ENCODE data around the gene GPR63. TPM values are rescaled to one million over a fixed set of nuclear protein-coding genes. Genes with fewer than 3 reads are reported as not detected.

The GPR63 gene
- total RNA-seq, 1 experiment from 2014 or later: 5.9 TPM

- no peak overlapping the region for H4K5ac ChIP-seq (ENCODE audit: insufficient read length, low read depth, low read length)
- no peak overlapping the region for H3K56ac ChIP-seq (ENCODE audit: insufficient read length, low read depth, low read length)
- H2AK5ac ChIP-seq (ENCODE audit: insufficient read length, low read length): no peak overlapping the region
- no CpG with 5 or more reads among the region's 3 CpGs for WGBS (ENCODE audit: extremely low coverage, insufficient read length, low lambda C conversion rate)
- H3T11ph ChIP-seq (ENCODE audit: low read length): no peak overlapping the region
- H3K14ac ChIP-seq (ENCODE audit: insufficient read depth, low read length): no peak overlapping the region
- H3K79me2 ChIP-seq (ENCODE audit: insufficient read depth, low read length): no peaks in the 10 kb centered on the region
- H2BK120ac ChIP-seq (ENCODE audit: low read depth, low read length, poor library complexity, severe bottlenecking): no peak overlapping the region
- H2BK20ac ChIP-seq (ENCODE audit: low read depth, low read length, poor library complexity, severe bottlenecking): no peak overlapping the region
- Mint-ChIP-seq H3K27ac (no peak overlapping the region), H3K9me3 (peaks cover 7 to 15% of the 10 kb centered on the region in 2 experiments), H3K27me3 (ENCODE audit: low read depth) (no peaks in the 10 kb centered on the region), H3K4me1 (peaks cover 2 to 3% of the 10 kb centered on the region in 2 experiments; a peak in 1 of 4 replicates), H3K4me3 (no peak overlapping the region), H3K36me3 (ENCODE audit: insufficient read depth in 1 of 3, low read depth in 3 of 3) (peaks cover 3 to 11% (median 11%) of the 10 kb centered on the region in 3 experiments; a peak in 5 of 7 replicates)
- H2BK5ac ChIP-seq (ENCODE audit: insufficient read length, low read length): no peak overlapping the region
- no peak for TF ChIP-seq CTCF (conservative IDR thresholded peaks at IDR 0.05)
- no peak overlapping the region for H2BK15ac ChIP-seq (ENCODE audit: low read depth, low read length)
- H3K27ac ChIP-seq (ENCODE audit: insufficient read length, low read depth, low read length): no peak overlapping the region
- no peaks in the 10 kb centered on the region for H3K27me3 ChIP-seq (ENCODE audit: insufficient read depth, low read length)
- H3K23me2 ChIP-seq (ENCODE audit: insufficient read length, low read depth, low read length, poor library complexity, severe bottlenecking): no peaks in the 10 kb centered on the region
- no peak overlapping the region for H3K9ac ChIP-seq (ENCODE audit: extremely low read depth, insufficient read length, low read length)
- no peak overlapping the region for H2AFZ ChIP-seq (ENCODE audit: low read length)
- H2BK12ac ChIP-seq (ENCODE audit: insufficient read length, low read depth, low read length): no peak overlapping the region
- no peak overlapping the region for H3K18ac ChIP-seq (ENCODE audit: insufficient read length, low read depth, low read length)
- H3K4me2 ChIP-seq (ENCODE audit: insufficient read depth, insufficient read length, low read length): no peak overlapping the region
- no peak overlapping the region for H3K4ac ChIP-seq (ENCODE audit: low read depth, low read length)
- no peaks in the 10 kb centered on the region for H3K79me1 ChIP-seq (ENCODE audit: insufficient read depth, low read depth, low read length, poor library complexity, severe bottlenecking)
- H4K91ac ChIP-seq (ENCODE audit: insufficient read length, low read depth, low read length): no peak overlapping the region
- H4K8ac ChIP-seq (replicated peaks; ENCODE audit: insufficient read length, low read depth, low read length): no peak overlapping the region
- no peaks in the 10 kb centered on the region for H3K9me3 ChIP-seq (ENCODE audit: control insufficient read depth, low read depth, low read length)
- no peaks in the 10 kb centered on the region for H4K20me1 ChIP-seq (ENCODE audit: control insufficient read depth, insufficient read depth, insufficient read length)
- no peak overlapping the region for H3K23ac ChIP-seq (ENCODE audit: insufficient read length, low read depth, low read length)
- H3K4me1 ChIP-seq (ENCODE audit: insufficient read depth, low read length): no peaks in the 10 kb centered on the region
- no peak for DNase-seq
Measured at GRCh38 chr6:96864216-96865054, 27.2 kb upstream of the GPR63 start.
